T-helper 17 cell (primary cell): ENCODE measurements around the gene MNT. TPM values are rescaled to one million over a fixed set of nuclear protein-coding genes. Genes with fewer than 3 reads are reported as not detected.

ENCODE experiments used
- ATAC-seq: fragments of 150-1000 bp; cut with Tn5 transposase; 2 replicates; pipeline ENCODE4 v1.10.0; 2021; ENCODE audit warnings: mild to moderate bottlenecking, moderate library complexity
- DNase-seq, 3 donors: peaks; one replicate each; pipeline versions ENCODE4 v3.0.0 to v3.0.0-alpha.2; 2020 to 2021
- H3K9me3 ChIP-seq: one replicate; pipeline ENCODE4 v1.7.0; 2013; ENCODE audit warnings: low read length, mild to moderate bottlenecking; ENCODE audit not compliant: control insufficient read depth, poor library complexity, severe bottlenecking
- H3K27ac Mint-ChIP-seq: one replicate; pipeline ENCODE4 v1.8.0; 2022; ENCODE audit warnings: mild to moderate bottlenecking, moderate library complexity, mixed read lengths
- H3K27me3 Mint-ChIP-seq: one replicate; pipeline ENCODE4 v1.8.0; 2022; ENCODE audit warnings: mixed read lengths
- H3K36me3 Mint-ChIP-seq: one replicate; pipeline ENCODE4 v1.8.0; 2022; ENCODE audit warnings: low read depth, mixed read lengths
- H3K4me1 Mint-ChIP-seq: one replicate; pipeline ENCODE4 v1.8.0; 2022; ENCODE audit warnings: mild to moderate bottlenecking, mixed read lengths
- H3K4me3 Mint-ChIP-seq: one replicate; pipeline ENCODE4 v1.8.0; 2022; ENCODE audit warnings: mild to moderate bottlenecking, moderate library complexity, mixed read lengths
- total RNA-seq, 4 donors: library from RNA in 2 of 4; stranded (reverse) in 2 of 4; gene quantifications; one replicate each; pipeline ENCODE4 v1.2.3 and lab custom pipeline; 2022 to 2026

The MNT gene
- total RNA-seq, 2 donors from 2014 or later, result 92.9 to 110 TPM

DNA sequence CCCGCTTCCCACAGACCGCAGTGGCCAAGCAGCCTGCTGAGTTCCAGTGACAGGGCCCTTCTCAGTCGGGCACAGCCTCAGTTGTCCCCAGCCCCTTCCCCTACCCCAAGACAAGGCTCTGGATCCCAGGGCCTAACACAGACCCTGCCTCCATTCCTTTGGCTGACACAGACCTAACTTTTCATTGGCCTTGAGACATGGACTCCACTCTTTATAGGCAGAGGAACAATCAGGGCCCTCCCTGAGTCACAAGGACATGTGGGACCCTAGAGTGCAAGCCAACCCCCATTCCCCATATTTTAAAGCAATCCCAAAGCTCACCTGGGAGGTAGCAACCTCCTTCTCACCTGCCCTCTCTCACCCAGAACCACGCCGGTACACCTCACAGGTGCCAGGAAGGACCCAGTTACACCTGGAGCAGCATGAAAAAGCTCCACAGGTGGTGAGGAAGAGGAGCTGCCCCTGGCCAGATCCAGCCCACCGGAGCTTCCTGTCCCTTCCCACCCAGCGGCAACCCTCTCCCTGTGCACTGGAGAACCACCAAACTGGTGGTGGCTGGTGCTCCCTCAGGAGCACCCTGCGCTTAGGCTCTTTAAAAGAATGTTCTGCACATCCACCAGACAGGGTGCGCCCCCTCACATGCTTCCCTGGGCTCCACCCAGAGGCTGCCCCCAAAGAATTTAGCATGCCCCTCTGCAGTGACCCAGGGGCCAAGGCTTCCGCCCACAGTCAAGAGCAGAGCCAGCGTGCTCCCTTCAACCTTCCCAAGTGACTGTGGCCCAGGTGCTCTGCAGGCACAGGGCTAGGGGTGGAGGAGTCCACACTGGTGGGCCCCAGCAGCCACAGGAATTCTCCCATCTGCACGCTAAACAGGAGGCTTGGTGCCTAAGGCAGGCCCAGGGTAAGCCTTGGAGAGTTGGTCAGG, 3.4 kb downstream of the MNT start:
- H3K27me3 Mint-ChIP-seq, result no peaks in the 10 kb centered on the region
- H3K27ac Mint-ChIP-seq, result peak overlapping the region; percentile 87
- DNase-seq, result no peak
- no peak for ATAC-seq
- peaks cover 44% of the 10 kb centered on the region for H3K4me1 Mint-ChIP-seq
- peak overlapping the region; percentile 99 for H3K4me3 Mint-ChIP-seq
- no peaks in the 10 kb centered on the region for H3K9me3 ChIP-seq
- H3K36me3 Mint-ChIP-seq, result peaks cover 4% of the 10 kb centered on the region

DNA sequence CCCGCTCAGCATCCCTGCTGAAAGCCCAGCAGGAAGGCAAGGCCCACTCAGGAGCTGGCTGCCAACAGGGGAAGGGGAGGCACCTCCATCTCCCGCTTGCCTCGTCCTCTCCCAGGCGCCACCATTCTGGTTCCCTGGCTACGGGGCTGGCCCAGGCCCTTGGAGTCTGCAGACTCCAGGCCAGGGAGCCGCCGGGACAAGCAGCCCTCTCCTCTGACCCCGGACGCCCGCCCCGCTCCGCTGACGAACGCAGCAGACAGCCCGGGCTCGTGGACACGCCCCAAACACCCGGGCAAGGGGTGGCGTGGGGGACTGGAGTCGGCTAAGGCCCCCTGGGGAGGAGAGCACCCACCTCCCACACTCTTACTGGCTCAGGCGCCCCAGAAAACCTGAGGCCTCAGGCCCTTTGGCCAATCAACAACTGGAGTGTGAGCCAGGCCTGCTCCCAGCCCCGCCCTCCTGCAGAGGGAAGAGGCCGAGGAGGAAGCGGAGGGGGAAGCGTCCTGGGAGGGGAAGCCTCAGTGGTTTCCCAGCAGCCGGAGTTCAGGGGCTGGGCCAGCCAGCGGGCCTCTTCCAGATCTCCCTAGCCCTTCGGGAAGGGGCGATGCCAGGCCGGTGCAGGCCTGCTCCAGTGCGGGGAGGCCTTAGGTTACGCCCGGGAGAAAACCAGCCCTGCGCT, 4.2 kb downstream of the MNT start:
- peak overlapping the region; percentile 99 for H3K4me3 Mint-ChIP-seq
- peak in 1 of 3 donors; percentile 40 for DNase-seq
- no peak for ATAC-seq
- H3K4me1 Mint-ChIP-seq, result peaks cover 47% of the 10 kb centered on the region
- peaks cover 4% of the 10 kb centered on the region for H3K36me3 Mint-ChIP-seq
- no peaks in the 10 kb centered on the region for H3K27me3 Mint-ChIP-seq
- no peaks in the 10 kb centered on the region for H3K9me3 ChIP-seq
- peak overlapping the region; percentile 88 for H3K27ac Mint-ChIP-seq

DNA sequence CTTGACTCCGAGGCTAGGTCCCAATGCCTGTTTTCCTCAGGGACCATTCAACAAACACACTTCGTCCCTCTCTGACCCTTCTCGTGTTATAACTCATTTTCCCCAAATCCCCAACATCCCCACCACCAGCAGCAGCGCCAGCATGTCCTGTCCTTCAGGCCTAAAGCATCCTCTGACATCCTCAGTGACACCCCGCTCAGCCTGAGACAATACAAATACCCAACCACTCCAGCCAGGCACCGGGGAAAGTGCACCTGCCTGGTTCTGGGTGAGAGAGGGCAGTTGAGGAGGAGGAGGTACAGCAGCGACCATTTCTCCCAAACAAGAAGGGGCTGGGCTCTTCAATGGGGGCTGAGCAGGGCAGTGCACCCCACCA, 4.7 kb downstream of the MNT start:
- DNase-seq (no peak), ATAC-seq (no peak)
- peak overlapping the region; percentile 99 for H3K4me3 Mint-ChIP-seq
- H3K4me1 Mint-ChIP-seq, result peaks cover 49% of the 10 kb centered on the region
- H3K36me3 Mint-ChIP-seq, result peaks cover 4% of the 10 kb centered on the region
- peak overlapping the region; percentile 88 for H3K27ac Mint-ChIP-seq
- H3K9me3 ChIP-seq, result no peaks in the 10 kb centered on the region
- H3K27me3 Mint-ChIP-seq, result no peaks in the 10 kb centered on the region

DNA sequence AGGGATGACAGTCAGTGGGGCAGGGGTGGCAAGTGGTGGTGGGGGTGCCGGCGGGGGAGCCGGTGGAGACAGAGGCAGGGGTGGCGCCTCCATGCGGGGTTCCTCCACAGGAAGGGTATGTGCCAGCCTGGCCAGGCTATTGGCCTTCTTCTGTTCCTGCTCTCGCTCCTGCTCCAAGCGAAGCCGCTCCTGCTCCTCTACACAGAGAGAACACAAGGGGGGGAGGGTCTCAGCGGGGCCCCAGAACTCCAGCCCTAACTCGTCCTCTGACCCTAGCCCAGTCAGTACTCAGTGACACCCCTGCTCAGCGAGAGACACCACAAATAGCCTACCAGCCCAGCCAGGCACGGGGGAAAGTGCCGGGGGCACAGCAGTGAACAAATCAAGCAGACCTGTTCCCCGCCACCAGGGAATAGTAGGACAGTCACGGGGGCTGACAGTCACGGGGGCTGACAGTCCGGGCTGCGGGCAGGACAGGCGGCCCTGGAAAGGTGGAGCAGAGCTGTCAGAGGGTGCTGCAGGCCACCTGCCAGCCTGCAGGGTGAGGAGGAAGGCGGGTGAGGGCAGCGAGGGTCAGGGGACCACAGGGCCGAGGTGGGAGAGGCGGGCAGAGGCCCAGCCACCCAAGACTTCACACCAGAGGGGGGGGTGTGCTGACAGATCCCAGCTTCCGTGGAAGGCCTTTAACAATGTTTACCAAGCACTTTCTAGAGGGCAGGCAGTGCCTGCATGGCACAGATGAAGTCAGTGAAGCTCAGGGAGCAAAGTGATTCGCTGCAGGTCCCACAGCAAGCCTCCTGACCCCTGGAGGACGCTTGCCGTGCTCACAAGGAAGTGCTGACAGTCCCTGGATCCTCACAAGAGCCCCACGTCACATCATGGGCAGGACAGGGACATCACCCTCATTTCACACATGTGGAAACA, 5.3 kb downstream of the MNT start:
- DNase-seq, result no peak
- Mint-ChIP-seq H3K4me3 (peak overlapping the region; percentile 99), H3K36me3 (peaks cover 4% of the 10 kb centered on the region), H3K27me3 (no peaks in the 10 kb centered on the region), H3K4me1 (peaks cover 49% of the 10 kb centered on the region), H3K27ac (peak overlapping the region; percentile 88)
- no peak for ATAC-seq
- H3K9me3 ChIP-seq, result no peaks in the 10 kb centered on the region

DNA sequence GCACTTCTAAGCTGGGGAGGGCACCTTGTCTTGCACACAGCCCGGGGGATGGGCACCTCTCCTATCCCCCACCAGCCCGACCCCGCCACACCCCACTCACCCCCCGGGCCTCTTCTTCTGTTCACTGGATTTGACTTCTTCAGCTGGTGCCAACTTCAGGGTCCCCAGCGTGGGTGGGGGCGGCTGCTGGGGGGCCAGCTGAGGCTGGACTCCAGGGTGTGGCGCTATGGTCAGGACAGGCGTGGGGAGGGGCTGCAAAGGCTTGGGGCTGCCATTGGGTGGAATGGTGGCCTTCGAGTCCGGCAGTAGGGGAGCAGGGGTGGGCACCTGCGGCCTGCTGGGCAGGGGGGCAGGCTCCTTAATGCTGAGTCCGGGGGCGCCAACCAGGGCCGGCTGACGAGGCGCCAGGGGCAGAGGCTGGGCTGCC, 6.1 kb downstream of the MNT start:
- DNase-seq, result no peak
- no peaks in the 10 kb centered on the region for H3K9me3 ChIP-seq
- no peaks in the 10 kb centered on the region for H3K27me3 Mint-ChIP-seq
- H3K4me3 Mint-ChIP-seq, result peak overlapping the region; percentile 93
- peaks cover 2% of the 10 kb centered on the region for H3K36me3 Mint-ChIP-seq
- peak overlapping the region; percentile 88 for H3K27ac Mint-ChIP-seq
- no peak for ATAC-seq
- H3K4me1 Mint-ChIP-seq, result peaks cover 48% of the 10 kb centered on the region

DNA sequence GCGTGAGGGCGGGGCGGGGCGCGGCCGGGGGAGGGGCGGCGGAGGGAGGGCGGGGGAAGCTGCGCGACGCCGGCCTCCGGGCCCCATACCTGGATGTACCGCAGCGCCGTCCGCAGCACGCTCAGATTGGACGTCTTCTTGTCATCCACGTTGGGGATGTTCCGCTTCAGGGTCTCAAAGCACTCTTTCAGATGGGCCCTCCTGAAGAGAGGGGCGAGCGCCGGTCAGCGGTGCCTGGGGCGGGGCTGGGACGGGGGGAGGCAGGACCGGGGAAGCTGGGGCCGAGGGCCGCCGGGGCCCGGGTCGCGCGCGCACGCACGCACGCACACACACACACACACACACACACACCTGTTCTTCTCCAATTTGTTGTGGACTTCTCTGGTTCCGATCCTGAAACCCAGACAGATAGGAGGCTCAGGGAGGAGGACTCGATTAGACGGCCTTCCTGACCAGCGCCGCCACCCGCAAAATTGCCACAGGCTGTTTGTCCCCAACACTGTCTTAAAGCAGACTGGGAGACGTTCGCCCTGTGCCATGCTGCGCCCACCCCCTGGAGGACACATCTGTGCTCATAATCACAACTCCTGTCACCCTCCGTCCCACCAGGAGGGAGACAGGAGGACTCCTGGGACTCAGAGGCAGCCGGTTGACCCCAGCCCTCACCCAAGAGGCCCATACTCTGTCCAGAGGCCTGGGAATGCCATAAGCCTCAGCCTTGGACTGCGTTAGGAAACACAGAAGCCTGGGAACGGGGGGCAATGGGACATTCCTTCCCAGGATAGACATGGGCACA, 6.7 kb downstream of the MNT start:
- DNase-seq (no peak), ATAC-seq (no peak)
- no peaks in the 10 kb centered on the region for H3K9me3 ChIP-seq
- no peaks in the 10 kb centered on the region for H3K27me3 Mint-ChIP-seq
- peaks cover 2% of the 10 kb centered on the region for H3K36me3 Mint-ChIP-seq
- H3K4me1 Mint-ChIP-seq, result peaks cover 49% of the 10 kb centered on the region
- H3K27ac Mint-ChIP-seq, result peak overlapping the region; percentile 88
- H3K4me3 Mint-ChIP-seq, result peak overlapping the region; percentile 93

DNA sequence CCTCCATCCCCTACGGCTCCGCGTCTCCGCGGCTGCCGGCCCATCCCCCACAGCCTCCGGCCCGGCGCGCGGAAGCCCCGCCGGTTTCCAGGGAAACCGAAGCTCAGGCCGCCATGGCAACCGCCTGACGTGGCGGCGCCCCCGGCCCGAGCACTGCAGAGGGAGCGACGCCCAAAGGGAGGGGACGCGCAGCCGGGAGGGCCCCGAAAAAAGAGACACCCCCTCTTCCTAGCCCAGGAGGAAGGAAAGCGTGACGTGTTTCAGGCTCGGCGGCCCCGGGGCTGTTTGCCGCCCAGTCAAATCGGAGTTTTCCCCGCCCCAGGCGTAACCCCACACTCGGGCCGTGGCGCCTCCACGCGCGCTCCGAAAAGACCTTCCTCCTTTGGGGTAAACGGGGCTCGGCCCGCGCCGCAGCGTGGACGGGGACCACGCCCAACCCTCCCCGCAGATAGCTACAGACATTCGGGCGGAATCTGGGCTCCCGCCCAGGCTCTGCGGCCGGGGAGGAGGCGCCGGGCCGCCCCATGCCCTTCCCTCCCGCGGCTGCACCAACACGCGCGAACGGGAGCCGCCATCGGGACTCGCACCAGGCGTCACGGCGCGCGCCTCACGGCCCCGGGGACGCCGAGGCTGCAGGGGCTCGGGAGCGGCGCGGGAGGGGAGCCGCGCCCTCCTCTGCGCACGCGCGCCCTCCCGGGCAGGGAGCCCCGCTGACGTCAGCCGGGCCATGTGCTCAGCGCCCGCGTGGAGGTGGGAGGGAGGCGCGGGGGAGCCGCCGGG, 7.5 kb downstream of the MNT start:
- no peaks in the 10 kb centered on the region for H3K9me3 ChIP-seq
- Mint-ChIP-seq H3K4me1 (peaks cover 49% of the 10 kb centered on the region), H3K4me3 (peak overlapping the region; percentile 93), H3K27me3 (no peaks in the 10 kb centered on the region), H3K27ac (peak overlapping the region; percentile 99), H3K36me3 (peaks cover 8% of the 10 kb centered on the region)
- ATAC-seq (peak; percentile 73), DNase-seq (peak; percentile 85 to 96 (median 93))

DNA sequence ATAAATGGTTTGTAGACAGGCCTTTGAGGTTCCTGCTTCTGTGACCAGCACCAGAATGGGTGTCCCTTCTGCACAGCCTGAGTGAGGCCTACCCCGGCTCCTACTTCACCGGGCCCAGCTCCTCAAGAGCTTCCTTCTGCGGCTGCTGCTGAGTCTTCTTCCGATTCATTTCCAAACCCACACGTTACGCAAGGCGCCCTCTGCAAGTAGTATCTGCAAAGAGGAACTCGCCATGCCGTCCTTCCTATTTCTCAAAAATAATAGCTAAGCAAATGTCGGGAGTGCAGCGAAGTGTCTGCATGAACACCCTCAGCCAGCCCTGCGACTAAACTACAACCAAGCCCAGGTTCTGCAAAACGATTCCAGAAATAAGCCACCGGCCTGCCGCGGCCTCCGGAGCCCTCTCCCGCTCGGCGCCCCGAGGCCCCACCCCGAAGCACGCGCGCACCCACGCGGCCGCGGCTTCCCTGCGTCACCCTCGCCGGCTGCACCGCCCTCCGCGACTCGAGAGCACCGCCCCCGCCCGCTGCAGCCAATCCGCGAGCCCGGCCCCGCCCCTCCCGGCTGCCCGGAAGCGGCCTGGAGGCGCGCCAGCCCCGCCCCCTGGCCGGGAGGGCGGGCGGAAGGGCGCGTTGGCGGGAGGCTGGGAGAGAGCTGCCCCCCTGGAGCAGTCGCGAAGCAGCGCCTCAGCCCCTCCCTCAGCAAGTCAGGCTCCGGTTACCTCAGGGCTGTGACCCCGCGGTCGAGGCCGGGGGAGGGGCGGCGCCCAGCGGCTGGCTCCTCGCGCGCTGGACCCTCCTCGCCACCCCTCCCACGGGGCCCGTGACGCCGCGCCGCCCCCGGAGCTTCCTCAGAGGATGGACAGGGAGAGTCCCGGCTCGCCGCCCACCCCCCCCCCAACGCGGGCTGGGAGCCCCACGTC, 8.3 kb downstream of the MNT start:
- ATAC-seq (peak; percentile 67), DNase-seq (peak; percentile 98 to 99 (median 98))
- no peaks in the 10 kb centered on the region for H3K9me3 ChIP-seq
- H3K27ac Mint-ChIP-seq, result peak overlapping the region; percentile 99
- peak overlapping the region; percentile 93 for H3K4me3 Mint-ChIP-seq
- peaks cover 10% of the 10 kb centered on the region for H3K36me3 Mint-ChIP-seq
- H3K4me1 Mint-ChIP-seq, result peaks cover 45% of the 10 kb centered on the region
- no peaks in the 10 kb centered on the region for H3K27me3 Mint-ChIP-seq

DNA sequence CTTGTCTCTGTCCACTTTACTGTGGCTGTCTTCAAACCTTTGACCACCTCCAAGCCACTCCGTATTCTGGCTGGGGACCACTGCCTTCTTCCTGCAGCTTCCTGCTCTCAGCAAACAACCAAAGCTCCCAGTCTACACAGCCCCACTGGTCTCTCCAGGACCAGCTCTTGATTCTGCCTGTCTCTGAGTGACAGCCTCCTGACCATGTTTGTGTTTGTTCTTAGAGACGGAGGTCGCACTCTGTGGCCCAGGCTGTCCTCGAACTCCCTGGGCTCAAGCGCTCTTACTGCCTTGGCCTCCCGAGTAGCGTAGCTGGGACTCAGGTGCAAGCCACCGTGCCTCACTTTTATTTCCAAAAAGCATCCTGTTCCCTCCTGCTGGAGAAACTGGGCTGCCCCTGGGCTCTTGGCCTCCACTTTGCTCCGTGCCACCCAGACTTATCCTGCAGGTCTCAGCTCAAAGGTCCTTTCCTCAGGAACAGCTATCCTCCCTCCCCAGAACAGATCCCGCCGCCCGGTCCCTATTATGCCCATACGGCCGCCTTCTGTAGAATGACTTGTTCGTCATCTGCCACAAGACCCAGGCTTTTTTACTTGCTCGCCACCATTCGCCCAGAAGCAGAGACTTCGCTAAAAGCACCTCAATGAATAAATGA, 9.1 kb downstream of the MNT start:
- ATAC-seq (no peak), DNase-seq (no peak)
- Mint-ChIP-seq H3K27me3 (no peaks in the 10 kb centered on the region), H3K4me1 (peaks cover 40% of the 10 kb centered on the region), H3K36me3 (peaks cover 10% of the 10 kb centered on the region), H3K27ac (peak overlapping the region; percentile 99), H3K4me3 (peak overlapping the region; percentile 89)
- no peaks in the 10 kb centered on the region for H3K9me3 ChIP-seq

DNA sequence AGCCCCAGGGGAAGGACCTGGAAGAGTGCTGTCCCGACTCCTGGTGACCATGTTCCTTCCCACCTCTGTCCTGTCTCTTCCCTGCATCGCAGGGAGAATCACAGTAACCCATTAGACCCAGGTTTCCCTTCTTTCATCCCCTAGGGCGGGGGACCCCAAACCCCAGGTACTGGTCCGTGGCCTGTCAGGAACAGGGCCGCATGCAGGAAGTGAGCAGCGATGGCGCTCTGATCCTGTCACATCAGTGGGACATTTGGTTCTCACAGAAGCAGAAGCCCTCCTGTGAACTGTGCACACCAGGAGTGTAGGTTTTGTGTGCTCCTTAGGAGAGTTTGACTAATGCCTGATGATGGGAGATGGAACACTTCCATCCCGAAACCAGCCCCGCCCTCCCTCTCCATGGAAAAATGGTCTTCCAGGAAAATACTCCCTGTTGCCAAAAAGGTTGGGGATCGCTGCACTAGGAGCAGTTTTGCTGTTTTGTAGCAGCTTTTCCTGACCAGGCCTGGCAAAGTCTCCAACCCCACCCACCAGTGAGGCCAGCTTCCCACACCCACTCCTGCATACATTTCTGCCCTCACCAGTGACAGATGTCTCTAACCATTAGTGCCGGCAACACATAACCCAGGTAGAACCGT, 10.5 kb downstream of the MNT start:
- ATAC-seq (no peak), DNase-seq (no peak)
- no peak overlapping the region for H3K4me3 Mint-ChIP-seq
- H3K9me3 ChIP-seq, result no peaks in the 10 kb centered on the region
- peak overlapping the region; percentile 99 for H3K27ac Mint-ChIP-seq
- H3K36me3 Mint-ChIP-seq, result peaks cover 8% of the 10 kb centered on the region
- H3K4me1 Mint-ChIP-seq, result peaks cover 36% of the 10 kb centered on the region
- no peaks in the 10 kb centered on the region for H3K27me3 Mint-ChIP-seq
